ENCODE results near the gene PGAP1. TPM values are rescaled to one million over a fixed set of nuclear protein-coding genes. Genes with fewer than 3 reads are reported as not detected.

PGAP1 gene
- total RNA-seq, 1 experiment from 2014 or later, result 29.4 TPM

GRCh38 chr2:196934672-196935071 is 8.2 kb upstream of the PGAP1 start:
- no peak overlapping the region for H3K27ac Mint-ChIP-seq
- H3K36me3 Mint-ChIP-seq, result no peaks in the 10 kb centered on the region
- ATAC-seq (no peak), DNase-seq (ENCODE audit: low spot score) (no peak)
- H3K4me3 Mint-ChIP-seq, result no peak overlapping the region
- no peaks in the 10 kb centered on the region for H3K9me3 Mint-ChIP-seq
- ChIA-PET POLR2A (interaction anchor here (0.6 kb wide), 1 partner anchor 1324 kb away, joined by 3 read pairs; no protein-coding TSS in a partner anchor), CTCF (no interaction called here)
- TF ChIP-seq ZSCAN18 (CRISPR knock-in tag; IDR thresholded peaks at IDR 0.05), result no peak
- no peak for TF ChIP-seq IRF1 (CRISPR knock-in tag; IDR thresholded peaks at IDR 0.05)
- TF ChIP-seq PREB (CRISPR knock-in tag; IDR thresholded peaks at IDR 0.05; ENCODE audit: borderline replicate concordance), result no peak
- no peak for TF ChIP-seq ZNF219 (CRISPR knock-in tag; IDR thresholded peaks at IDR 0.05; ENCODE audit: borderline replicate concordance)
- no peak for TF ChIP-seq E2F5 (CRISPR knock-in tag; IDR thresholded peaks at IDR 0.05)
- no peak for TF ChIP-seq MXD4 (CRISPR knock-in tag; IDR thresholded peaks at IDR 0.05; ENCODE audit: borderline replicate concordance)
- no peaks in the 10 kb centered on the region for H3K27me3 Mint-ChIP-seq (ENCODE audit: low read depth)
- H3K4me1 Mint-ChIP-seq, result no peaks in the 10 kb centered on the region

- no peak overlapping the region for H3K4me3 Mint-ChIP-seq
- CTCF ChIA-PET, result no interaction called here
- POLR2A ChIA-PET, result no interaction called here
These were observed 5.0 kb upstream of the PGAP1 start for GRCh38 chr2:196931555-196931954.

More at GRCh38 chr2:196931555-196931954, 5.0 kb upstream of the PGAP1 start:
- H3K36me3 Mint-ChIP-seq, result no peaks in the 10 kb centered on the region
- H3K27me3 Mint-ChIP-seq (ENCODE audit: low read depth), result peaks cover 5% of the 10 kb centered on the region
- H3K4me1 Mint-ChIP-seq, result peaks cover 8% of the 10 kb centered on the region
- H3K9me3 Mint-ChIP-seq, result no peaks in the 10 kb centered on the region
- no peak for ATAC-seq
- no peak for DNase-seq (ENCODE audit: low spot score)
- H3K27ac Mint-ChIP-seq, result no peak overlapping the region
- no peak for TF ChIP-seq SMAD3 (CRISPR knock-in tag; IDR thresholded peaks at IDR 0.05; ENCODE audit: borderline replicate concordance)
- no peak for TF ChIP-seq GRHL2 (CRISPR knock-in tag; IDR thresholded peaks at IDR 0.05; ENCODE audit: insufficient replicate concordance, severe bottlenecking)
- TF ChIP-seq ATF2 (CRISPR knock-in tag; IDR thresholded peaks at IDR 0.05; ENCODE audit: borderline replicate concordance, low read depth), result no peak
- no peak for TF ChIP-seq E2F5 (CRISPR knock-in tag; IDR thresholded peaks at IDR 0.05)
- TF ChIP-seq TEAD1 (CRISPR knock-in tag; IDR thresholded peaks at IDR 0.05), result no peak
- TF ChIP-seq AR (CRISPR knock-in tag; IDR thresholded peaks at IDR 0.05), result no peak
- no peak for TF ChIP-seq TCF7 (CRISPR knock-in tag; IDR thresholded peaks at IDR 0.05; ENCODE audit: low read depth)
- TF ChIP-seq GTF2I (CRISPR knock-in tag; conservative IDR thresholded peaks at IDR 0.05), result no peak
- no peak for TF ChIP-seq E2F1 (CRISPR knock-in tag; IDR thresholded peaks at IDR 0.05)
- TF ChIP-seq ZNF671 (CRISPR knock-in tag; IDR thresholded peaks at IDR 0.05), result no peak
- TF ChIP-seq E2F4 (CRISPR knock-in tag; IDR thresholded peaks at IDR 0.05; ENCODE audit: borderline replicate concordance, low read depth), result no peak

Measured in WTC11 (cell line).